Cerebellar cortex (tissue), 1 donor: Measurements from ENCODE around the gene AHNAK.
A peak's percentile ranks its signal among the peaks of the same experiment; 100 is the strongest.

Experiments
- DNase-seq: peaks from one replicate; pipeline ENCODE4 v3.0.0-alpha.2; 2015; ENCODE audit warnings: low spot score

The AHNAK gene

GRCh38 chr11:62535802-62536201, 10.8 kb downstream of the AHNAK start:
- no peak for DNase-seq

DNA sequence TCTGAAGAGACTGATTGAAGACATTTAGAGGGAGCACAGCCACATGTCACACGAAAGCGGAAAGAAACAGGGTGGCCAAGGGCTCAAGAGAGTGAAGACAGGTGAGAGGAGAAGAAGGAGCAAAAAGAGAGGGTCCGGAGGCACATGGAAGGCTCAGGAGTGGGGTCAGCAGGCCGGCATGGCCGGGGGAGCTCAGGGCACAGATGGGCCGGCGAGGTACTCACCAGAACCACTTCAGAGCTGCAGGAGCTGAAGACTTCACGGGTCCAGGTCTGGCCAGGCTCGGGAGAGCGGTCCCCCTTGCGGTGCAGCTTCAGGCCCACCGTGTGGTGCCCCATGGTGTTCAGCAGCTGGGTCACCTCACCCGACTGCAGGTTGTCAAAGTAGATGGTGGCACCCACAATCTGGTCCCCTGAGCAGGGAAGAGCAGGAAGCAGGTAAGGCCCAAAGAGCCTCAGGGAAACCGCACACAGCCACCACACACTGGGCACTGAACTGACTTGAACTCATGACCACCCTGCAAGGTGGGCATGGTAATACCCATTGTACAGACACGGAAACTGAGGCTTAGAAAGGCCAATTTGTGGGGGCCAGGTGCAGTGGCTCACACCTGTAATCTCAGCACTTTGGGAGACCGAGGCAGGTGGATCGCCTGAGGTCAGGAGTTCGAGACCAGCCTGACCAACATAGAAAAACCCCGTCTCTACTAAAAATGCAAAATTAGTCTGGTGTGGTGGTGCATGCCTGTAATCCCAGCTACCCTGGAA, 11.6 kb downstream of the AHNAK start:
- DNase-seq: no peak

DNA sequence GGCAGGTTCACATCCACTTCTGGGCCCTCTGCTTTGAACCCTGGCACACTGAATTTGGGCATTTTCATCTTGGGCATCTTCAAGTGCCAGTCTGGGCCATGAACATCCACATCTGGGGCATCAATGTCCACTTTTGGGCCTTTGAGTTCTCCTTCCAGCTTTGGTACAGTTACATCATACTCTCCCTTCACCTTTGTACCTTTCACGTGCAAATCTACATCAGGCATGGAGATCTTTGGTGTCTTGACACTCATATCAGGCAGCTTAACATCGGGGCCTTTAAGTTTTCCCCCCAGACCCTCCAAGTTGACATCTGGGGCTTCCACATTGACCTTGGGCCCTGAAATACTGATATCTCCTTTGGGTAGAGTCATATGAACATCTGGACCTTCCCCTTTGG, 14.5 kb downstream of the AHNAK start:
- DNase-seq: no peak

GRCh38 chr11:62516736-62517371, 29.8 kb downstream of the AHNAK start:
- no peak for DNase-seq

DNA sequence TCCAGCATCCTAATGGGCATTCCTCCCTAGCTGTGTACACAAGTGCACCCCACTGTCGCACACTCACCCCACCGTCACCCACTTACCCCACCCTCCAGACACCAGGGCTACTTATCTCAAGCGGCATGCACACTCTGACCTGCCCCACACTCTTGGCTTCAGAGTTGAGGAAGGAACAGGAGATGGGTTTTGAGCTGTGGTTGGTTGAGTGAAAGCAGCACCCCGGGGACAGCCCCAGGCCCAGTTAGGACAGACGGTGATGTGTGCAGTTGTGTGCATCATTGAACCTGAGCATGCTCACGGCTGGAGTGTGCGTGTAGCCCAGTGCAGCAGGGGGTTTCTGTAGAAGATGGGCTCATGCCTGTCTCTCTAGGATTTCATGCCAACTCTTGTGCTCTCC, 32.5 kb downstream of the AHNAK start:
- peak; percentile 44 for DNase-seq

GRCh38 chr11:62513626-62514025, 33.0 kb downstream of the AHNAK start:
- DNase-seq: peak; percentile 56

DNA sequence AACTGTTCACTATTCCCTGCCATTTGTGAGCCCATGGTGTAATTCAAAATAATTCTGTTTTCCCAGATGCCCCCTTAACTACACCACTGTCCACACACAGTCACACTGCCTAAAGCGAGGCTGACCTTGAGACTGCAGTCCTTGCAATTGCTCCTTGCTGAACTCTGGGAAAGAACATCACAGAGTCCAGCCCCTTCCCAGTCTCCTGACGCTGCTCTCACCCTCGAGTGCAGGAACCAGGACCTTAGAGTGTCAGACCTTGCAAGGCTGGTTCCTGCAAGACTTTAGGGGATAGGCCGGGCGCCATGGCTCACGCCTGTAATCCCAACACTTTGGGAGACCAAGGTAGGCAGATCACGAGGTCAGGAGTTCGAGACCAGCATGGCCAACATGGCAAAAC, 33.6 kb downstream of the AHNAK start:
- peak; percentile 75 for DNase-seq

DNA sequence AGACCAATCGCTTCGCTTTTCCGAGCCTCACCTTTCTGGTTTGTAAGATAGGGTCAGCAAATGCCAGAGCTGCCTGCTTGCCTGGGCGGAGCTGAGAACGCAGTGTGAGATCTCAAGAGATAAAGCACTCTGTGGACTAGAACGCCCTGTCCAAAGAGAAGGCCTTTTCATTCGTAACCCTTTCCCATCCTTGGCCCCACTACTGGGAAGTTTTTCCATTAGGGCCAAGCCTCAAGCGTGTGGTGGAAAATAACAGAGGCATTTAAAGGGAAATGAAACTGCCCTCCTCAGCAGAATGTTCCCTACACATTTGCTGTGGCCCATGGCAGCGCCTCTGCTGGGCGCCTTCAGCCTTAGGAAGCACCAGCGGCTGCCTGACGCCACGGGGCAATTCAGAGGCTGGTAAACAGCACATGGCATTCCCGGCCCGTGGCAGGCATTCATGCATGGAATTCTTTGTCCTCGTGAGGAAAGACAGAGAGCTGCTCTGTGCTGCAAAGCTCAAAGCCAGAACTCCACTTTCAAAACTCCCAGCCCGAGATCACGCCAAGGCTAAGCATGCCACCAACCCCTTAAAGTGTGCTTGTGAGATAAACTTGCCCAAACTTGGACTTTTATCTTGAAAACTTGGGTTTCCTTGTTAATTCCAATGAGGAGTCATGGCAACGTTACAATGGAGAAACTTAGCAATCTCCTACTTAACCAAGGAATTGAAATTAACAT, 38.1 kb downstream of the AHNAK start:
- peak; percentile 88 for DNase-seq

GRCh38 chr11:62507125-62507422, 39.5 kb downstream of the AHNAK start:
- no peak for DNase-seq

- DNase-seq: no peak
Measured at GRCh38 chr11:62506413-62507124, 40.0 kb downstream of the AHNAK start.

- peak; percentile 71 for DNase-seq
Measured at GRCh38 chr11:62505440-62506091, 41.0 kb downstream of the AHNAK start.

DNA sequence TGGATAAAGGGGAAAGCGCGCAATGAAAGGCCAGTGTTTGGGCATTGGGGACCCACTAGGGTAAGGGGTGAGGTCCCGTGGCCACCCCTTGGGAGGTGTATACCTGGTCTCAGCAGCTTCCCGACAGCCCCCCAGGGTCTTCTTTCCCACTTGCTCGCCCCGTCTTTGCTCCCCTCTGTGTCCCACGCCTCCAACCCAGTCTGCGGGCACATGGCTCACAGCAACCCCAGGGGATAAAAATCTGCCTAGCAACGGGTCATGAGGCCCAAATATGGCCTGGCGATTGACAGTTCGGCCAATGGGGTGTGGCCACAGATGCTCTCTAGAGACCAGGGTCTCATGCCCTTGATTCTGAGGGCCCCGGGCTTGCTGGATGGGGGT, 41.6 kb downstream of the AHNAK start:
- DNase-seq: peak; percentile 82

GRCh38 chr11:62504158-62504973, 42.2 kb downstream of the AHNAK start:
- DNase-seq: peak; percentile 69

- DNase-seq: no peak
Measured at GRCh38 chr11:62502030-62502730, 44.4 kb downstream of the AHNAK start.

DNA sequence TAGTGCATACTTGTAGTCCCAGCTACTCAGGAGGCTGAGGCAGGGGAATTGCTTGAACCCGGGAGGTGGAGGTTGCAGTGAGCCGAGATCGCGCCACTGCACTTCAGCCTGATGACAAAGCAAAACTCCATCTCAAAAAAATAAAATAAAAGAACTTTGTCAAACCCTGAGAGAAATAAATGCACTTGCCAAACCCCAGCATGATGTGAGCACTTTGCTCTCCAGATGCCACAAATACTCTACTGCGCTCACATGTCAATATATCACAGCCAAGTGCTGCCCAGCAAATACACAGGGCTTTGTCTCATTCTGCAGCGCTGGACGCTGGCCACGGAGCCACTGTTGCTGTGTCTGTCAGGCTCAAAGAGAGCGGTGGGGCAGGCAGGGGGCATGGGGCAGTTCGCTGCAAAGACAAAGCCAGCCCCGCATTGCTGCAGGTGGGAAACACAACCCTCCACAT, 45.1 kb downstream of the AHNAK start:
- DNase-seq: peak; percentile 53

DNA sequence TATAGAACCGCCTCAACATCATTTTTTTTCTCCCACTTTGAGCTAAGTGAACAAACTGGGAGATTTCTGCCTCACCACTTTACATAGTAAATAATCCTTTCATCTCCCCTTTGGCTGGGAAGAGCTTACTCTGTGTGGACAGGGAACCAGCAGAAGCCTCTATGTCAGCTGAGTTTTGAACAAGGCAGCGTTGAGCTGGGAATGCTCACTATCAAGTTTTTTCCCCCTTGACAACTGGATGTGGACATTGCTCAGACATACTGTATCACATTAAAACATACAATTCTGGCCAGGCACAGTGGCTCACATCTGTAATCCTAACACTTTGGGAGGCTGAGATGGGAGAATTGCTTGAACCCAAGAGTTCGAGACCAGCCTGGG, 46.0 kb downstream of the AHNAK start:
- no peak for DNase-seq

GRCh38 chr11:62499944-62500649, 46.5 kb downstream of the AHNAK start:
- no peak for DNase-seq

- peak; percentile 67 for DNase-seq
Measured at GRCh38 chr11:62499311-62499943, 47.2 kb downstream of the AHNAK start.

GRCh38 chr11:62498492-62499286, 47.9 kb downstream of the AHNAK start:
- no peak for DNase-seq
